Prostate gland (tissue), 2 donors: ENCODE data around the gene TEF. TPM values are rescaled to one million over a fixed set of nuclear protein-coding genes. Genes with fewer than 3 reads are reported as not detected.
"Not testable (repeated sequence)": the region's sequence is repeated elsewhere in the genome, so short reads cannot be mapped to it uniquely, and the experiment has no call there.

ENCODE experiments used
- DNase-seq: peaks from one replicate; pipeline ENCODE4 v3.0.0-alpha.2; 2019; ENCODE audit warnings: low spot score
- H3K27ac ChIP-seq, 2 donors: fragments of 200-600 bp; sonication (generic); 2 replicates each; pipeline ENCODE4 v1.5.1; 2017 to 2019
- H3K27me3 ChIP-seq: fragments of 200-600 bp; sonication (generic); replicated peaks from 2 replicates; pipeline ENCODE4 v1.5.1; 2019; ENCODE audit not compliant: insufficient read depth
- H3K36me3 ChIP-seq, 2 donors: fragments of 200-600 bp; sonication (generic); 1 replicate in 1 of 2; 2 replicates in 1 of 2; pipeline versions ENCODE4 v1.5.1 to v1.8.1; 2017 to 2019
- H3K4me1 ChIP-seq: fragments of 200-600 bp; sonication (generic); replicated peaks from 2 replicates; pipeline ENCODE4 v1.5.1; 2019
- H3K4me3 ChIP-seq, 2 donors: fragments of 200-600 bp; sonication (generic); 2 replicates each; pipeline ENCODE4 v1.5.1; 2017 to 2019
- H3K9me3 ChIP-seq: fragments of 200-600 bp; sonication (generic); 2 replicates; pipeline ENCODE4 v1.5.1; 2017
- CTCF ChIP-seq, 4 experiments: fragments of 200-600 bp in 2 of 4; fragments of 450-650 bp in 2 of 4; sonication (generic) in 2 of 4; IDR thresholded peaks; 1 replicate in 3 of 4; 2 replicates in 1 of 4; pipeline ENCODE4 v1.5.1; 2016 to 2019; ENCODE audit warnings: antibody characterized with exemption in 4 of 4, mild to moderate bottlenecking in 2 of 4, moderate library complexity in 2 of 4
- POLR2A ChIP-seq: fragments of 450-650 bp; IDR thresholded peaks from one replicate; pipeline ENCODE4 v1.6.1; 2016; ENCODE audit warnings: antibody characterized with exemption, mild to moderate bottlenecking
- POLR2AphosphoS5 ChIP-seq: sonication (generic); formaldehyde crosslinking; IDR thresholded peaks from one replicate; pipeline ENCODE4 v1.6.1; 2017; ENCODE audit warnings: antibody characterized with exemption
- WGBS: methylation state at CpG from one replicate; pipeline ENCODE4 v1.1.5; 2018; 5-methylcytosine and 5-hydroxymethylcytosine counted together
- intact Hi-C: fragments of 100-400 bp; cut with DNase I; formaldehyde crosslinking; loops from one replicate; pipeline ENCODE4 v1.14.2; 2022
- total RNA-seq, 2 donors: library from RNA; depleted of rRNA; stranded (reverse); fragments of >200 nt; gene quantifications; one replicate each; pipeline ENCODE4 v1.1.0, GENCODE V29; 2016

The TEF gene
- total RNA-seq, 2 donors from 2014 or later = 26.2 to 51.7 TPM

- H3K4me3 ChIP-seq = no peak overlapping the region
- TF ChIP-seq CTCF (IDR thresholded peaks at IDR 0.05) (no peak), POLR2A (no peak), POLR2AphosphoS5 (no peak)
- H3K36me3 ChIP-seq = no peaks in the 10 kb centered on the region
- no peak for DNase-seq
- H3K4me1 ChIP-seq = peaks cover 4% of the 10 kb centered on the region
- no peaks in the 10 kb centered on the region for H3K9me3 ChIP-seq
- H3K27me3 ChIP-seq = no peaks in the 10 kb centered on the region
- 90% methylated on average over 13 of the region's 13 CpGs for WGBS
- no peak overlapping the region for H3K27ac ChIP-seq
- intact Hi-C loops = no loop called here
These were observed 47.6 kb downstream of the TEF start for GRCh38 chr22:41429232-41429950.

GRCh38 chr22:41429951-41430332 lies 48.2 kb downstream of the TEF start:
- no peak for DNase-seq
- intact Hi-C loops = no loop called here
- peaks cover 4% of the 10 kb centered on the region for H3K4me1 ChIP-seq
- H3K9me3 ChIP-seq = no peaks in the 10 kb centered on the region
- WGBS = over 99% methylated on average over 8 of the region's 8 CpGs
- TF ChIP-seq POLR2AphosphoS5 = no peak
- H3K27me3 ChIP-seq = no peaks in the 10 kb centered on the region
- no peak overlapping the region for H3K27ac ChIP-seq
- no peak overlapping the region for H3K4me3 ChIP-seq
- H3K36me3 ChIP-seq = no peaks in the 10 kb centered on the region

- WGBS = 80% methylated on average over 5 of the region's 6 CpGs
These were observed 49.9 kb downstream of the TEF start for GRCh38 chr22:41431656-41432055.

GRCh38 chr22:41433480-41433879 lies 51.7 kb downstream of the TEF start:
- intact Hi-C loops, H3K27me3 ChIP-seq, H3K27ac ChIP-seq, H3K4me1 ChIP-seq, H3K4me3 ChIP-seq, H3K9me3 ChIP-seq, DNase-seq: not testable (repeated sequence)
- 74% methylated on average over 1 of the region's 1 CpG for WGBS
- H3K36me3 ChIP-seq = peaks cover 4 to 16% of the 10 kb centered on the region in 2 donors

More at GRCh38 chr22:41431656-41432055, 49.9 kb downstream of the TEF start:
- Histone ChIP-seq H3K27ac (no peak overlapping the region), H3K36me3 (peaks cover 4 to 8% of the 10 kb centered on the region in 2 donors), H3K4me1 (peaks cover 2% of the 10 kb centered on the region), H3K9me3 (no peaks in the 10 kb centered on the region), H3K4me3 (no peak overlapping the region), H3K27me3 (no peaks in the 10 kb centered on the region)
- DNase-seq = no peak
- TF ChIP-seq CTCF (IDR thresholded peaks at IDR 0.05) (no peak), POLR2A (no peak), POLR2AphosphoS5 (no peak)
- intact Hi-C loops = no loop called here

GRCh38 chr22:41434361-41435003 lies 52.7 kb downstream of the TEF start:
- H3K9me3 ChIP-seq, intact Hi-C loops, H3K4me3 ChIP-seq, H3K4me1 ChIP-seq, H3K27me3 ChIP-seq, DNase-seq: not testable (repeated sequence)
- Histone ChIP-seq H3K36me3 (peaks cover 4 to 16% of the 10 kb centered on the region in 2 donors), H3K27ac (peak overlapping the region in 1 of 2 donors; percentile 2)
- whole genome bisulfite sequencing = 77% methylated on average over 5 of the region's 5 CpGs

GRCh38 chr22:41435560-41435959 lies 53.8 kb downstream of the TEF start:
- Histone ChIP-seq H3K27me3 (no peaks in the 10 kb centered on the region), H3K9me3 (no peaks in the 10 kb centered on the region), H3K4me3 (no peak overlapping the region), H3K4me1 (no peaks in the 10 kb centered on the region), H3K36me3 (peaks cover 4 to 16% of the 10 kb centered on the region in 2 donors), H3K27ac (peak overlapping the region in 1 of 2 donors; percentile 2)
- 60% methylated on average over 4 of the region's 4 CpGs for WGBS
- TF ChIP-seq POLR2A (no peak), POLR2AphosphoS5 (no peak), CTCF (IDR thresholded peaks at IDR 0.05) (no peak)
- intact Hi-C loops = no loop called here
- no peak for DNase-seq
